ENCODE measurements around the gene PNCK.
"Not testable (repeated sequence)": the region's sequence is repeated elsewhere in the genome, so short reads cannot be mapped to it uniquely, and the experiment has no call there.

The PNCK gene

GRCh38 chrX:153685751-153686696 is 12.4 kb upstream of the PNCK start:
- no peak for DNase-seq

- no peak for DNase-seq
Measured at GRCh38 chrX:153685156-153685536, 11.5 kb upstream of the PNCK start.

GRCh38 chrX:153684467-153685155 is 11.0 kb upstream of the PNCK start:
- DNase-seq: no peak

GRCh38 chrX:153683486-153683885 is 9.9 kb upstream of the PNCK start:
- DNase-seq: not testable (repeated sequence)

GRCh38 chrX:153681175-153681574 is 7.6 kb upstream of the PNCK start:
- DNase-seq: no peak

GRCh38 chrX:153674219-153674851 is 722 bp upstream of the PNCK start:
- no peak for DNase-seq

GRCh38 chrX:153672531-153673427 is 834 bp downstream of the PNCK start:
- DNase-seq: no peak

GRCh38 chrX:153671589-153672530 is 1.8 kb downstream of the PNCK start:
- no peak for DNase-seq

- no peak for DNase-seq
Measured at GRCh38 chrX:153670748-153671588, 2.6 kb downstream of the PNCK start.

GRCh38 chrX:153669901-153670731 is 3.5 kb downstream of the PNCK start:
- no peak for DNase-seq

- peak; percentile 13 to 36 (median 20) for DNase-seq
Measured at GRCh38 chrX:153669174-153669890, 4.3 kb downstream of the PNCK start.

GRCh38 chrX:153668423-153669173 is 5.0 kb downstream of the PNCK start:
- DNase-seq: no peak

GRCh38 chrX:153667956-153668396 is 5.6 kb downstream of the PNCK start:
- DNase-seq: peak; percentile 47 to 73 (median 63)

GRCh38 chrX:153667281-153667955 is 6.2 kb downstream of the PNCK start:
- no peak for DNase-seq

- DNase-seq: no peak
Measured at GRCh38 chrX:153665726-153666306, 7.8 kb downstream of the PNCK start.

- peak in 4 of 5 experiments; percentile 24 to 50 (median 34) for DNase-seq
Measured at GRCh38 chrX:153662266-153662665, 11.3 kb downstream of the PNCK start.

- DNase-seq: no peak
Measured at GRCh38 chrX:153659268-153659667, 14.3 kb downstream of the PNCK start.
